CD4-positive, alpha-beta T cell treated with Interleukin-12 subunit alpha and Interleukin-12 subunit beta, for 1 hour (primary cell): Measurements from ENCODE around the gene RNASE7.
"Not testable (repeated sequence)": the region's sequence is repeated elsewhere in the genome, so short reads cannot be mapped to it uniquely, and the experiment has no call there.

Source experiments
- DNase-seq: peaks from one replicate; pipeline ENCODE4 v3.0.0-alpha.2; 2020

Gene RNASE7

GRCh38 chr14:21023817-21024584, 18.2 kb upstream of the RNASE7 start:
- DNase-seq = peak; percentile 21

GRCh38 chr14:21024585-21025370, 17.4 kb upstream of the RNASE7 start, which contains the start of gene NDRG2:
Gene NDRG2, minus strand, starts transcription at chr14:21025061. Its CDS starts 1,746 bp downstream, at chr14:21023315.
- peak; percentile 85 for DNase-seq

- no peak for DNase-seq
These were observed 16.5 kb upstream of the RNASE7 start for GRCh38 chr14:21025371-21026273.

- DNase-seq = no peak
These were observed 15.7 kb upstream of the RNASE7 start for GRCh38 chr14:21026274-21026987.

- DNase-seq = no peak
These were observed 15.2 kb upstream of the RNASE7 start for GRCh38 chr14:21026988-21027315.

GRCh38 chr14:21029917-21030316, 12.2 kb upstream of the RNASE7 start, which contains the start of gene TPPP2:
Gene TPPP2, plus strand, starts transcription at chr14:21030217. Its CDS starts 365 bp downstream, at chr14:21030582.
- DNase-seq = no peak

- DNase-seq = no peak
These were observed 11.6 kb upstream of the RNASE7 start for GRCh38 chr14:21030531-21030930.

- no peak for DNase-seq
These were observed 9.6 kb upstream of the RNASE7 start for GRCh38 chr14:21032326-21033132.

GRCh38 chr14:21033133-21033698, 8.9 kb upstream of the RNASE7 start:
- no peak for DNase-seq

- DNase-seq = no peak
These were observed 7.5 kb upstream of the RNASE7 start, which contains the start of gene RNASE13 for GRCh38 chr14:21034707-21035106. Gene RNASE13, minus strand, starts transcription at chr14:21034807. Its CDS starts 519 bp downstream, at chr14:21034288.

GRCh38 chr14:21036751-21037150, 5.4 kb upstream of the RNASE7 start:
- DNase-seq = no peak

GRCh38 chr14:21037156-21037555, 5.0 kb upstream of the RNASE7 start:
- DNase-seq = no peak

GRCh38 chr14:21038441-21039422, 3.4 kb upstream of the RNASE7 start:
- DNase-seq = no peak

GRCh38 chr14:21039585-21040369, 2.4 kb upstream of the RNASE7 start:
- peak; percentile 61 for DNase-seq

GRCh38 chr14:21040370-21040925, 1.7 kb upstream of the RNASE7 start:
- no peak for DNase-seq

- not testable (repeated sequence) for DNase-seq
These were observed 1.2 kb upstream of the RNASE7 start for GRCh38 chr14:21040941-21041340.

GRCh38 chr14:21042918-21043317, 756 bp downstream of the RNASE7 start:
- no peak for DNase-seq

- no peak for DNase-seq
These were observed 1.3 kb downstream of the RNASE7 start for GRCh38 chr14:21043387-21043973.
